HepG2 (cell line): ENCODE results near the gene CDK2. TPM values are rescaled to one million over a fixed set of nuclear protein-coding genes. Genes with fewer than 3 reads are reported as not detected.

Source experiments
- ASH2L ChIP-seq: fragments of 300-600, 200-600 bp; sonication (generic); IDR thresholded peaks from 2 replicates; pipeline ENCODE4 v1.7.0; 2017; ENCODE audit warnings: low read depth, mild to moderate bottlenecking, moderate library complexity, mixed read lengths, low read length; ENCODE audit not compliant: insufficient read length
- ATF4 ChIP-seq, 2 experiments: fragments of 450-650 bp in 1 of 2; sonication (generic) in 1 of 2; formaldehyde crosslinking; IDR thresholded peaks; 2 replicates each; pipeline versions ENCODE4 v1.5.0 to v1.8.0; 2020 to 2022; ENCODE audit warnings: mild to moderate bottlenecking in 1 of 2, missing genetic modification reagents in 1 of 2
- ATF7 ChIP-seq, 2 experiments: fragments of 450-650 bp in 1 of 2; sonication (generic) in 1 of 2; formaldehyde crosslinking in 1 of 2; IDR thresholded peaks; 2 replicates each; pipeline versions ENCODE4 v1.4.0 to v1.6.1; 2016 to 2020; ENCODE audit warnings: antibody characterized with exemption in 1 of 2, mild to moderate bottlenecking in 1 of 2, missing genetic modification reagents in 1 of 2
- CAMTA2 ChIP-seq: sonication (generic); formaldehyde crosslinking; IDR thresholded peaks from 2 replicates; pipeline ENCODE4 v1.4.0; 2020; ENCODE audit warnings: mild to moderate bottlenecking, missing genetic modification reagents, borderline replicate concordance
- CBX1 ChIP-seq: IDR thresholded peaks from one replicate; pipeline ENCODE4 v1.6.1; 2016; ENCODE audit warnings: antibody characterized with exemption, low read depth
- CEBPZ ChIP-seq: IDR thresholded peaks from 2 replicates; pipeline ENCODE4 v1.6.1; 2012; ENCODE audit warnings: low read length, improper control_type of control experiment
- CREBL2 ChIP-seq: sonication (generic); formaldehyde crosslinking; IDR thresholded peaks from 2 replicates; pipeline ENCODE4 v1.8.1; 2023; ENCODE audit warnings: missing genetic modification reagents, mild to moderate bottlenecking, borderline replicate concordance
- HNRNPK ChIP-seq: fragments of 200-400 bp; formaldehyde crosslinking; IDR thresholded peaks from 2 replicates; pipeline ENCODE4 v1.6.1; 2018; ENCODE audit warnings: low read length, low read depth, moderate library complexity, mild to moderate bottlenecking; ENCODE audit not compliant: poor library complexity, severe bottlenecking
- MED8 ChIP-seq: sonication (generic); formaldehyde crosslinking; IDR thresholded peaks from 2 replicates; pipeline ENCODE4 v1.8.1; 2023; ENCODE audit warnings: mild to moderate bottlenecking, missing genetic modification reagents; ENCODE audit not compliant: insufficient replicate concordance
- MTERF4 ChIP-seq: sonication (generic); formaldehyde crosslinking; IDR thresholded peaks from 2 replicates; pipeline ENCODE4 v1.8.0; 2023; ENCODE audit warnings: mild to moderate bottlenecking, missing genetic modification reagents
- NFYC ChIP-seq: IDR thresholded peaks from 2 replicates; pipeline ENCODE4 v1.6.1; 2016; ENCODE audit warnings: missing genetic modification reagents, missing compliant biosample characterization
- TCF7L2 ChIP-seq: IDR thresholded peaks from 2 replicates; pipeline ENCODE4 v1.6.1; 2011; ENCODE audit warnings: mild to moderate bottlenecking, low read depth, low read length, moderate library complexity
- TOE1 ChIP-seq: sonication (generic); formaldehyde crosslinking; IDR thresholded peaks from 2 replicates; pipeline ENCODE4 v1.4.0; 2020; ENCODE audit warnings: mild to moderate bottlenecking, missing genetic modification reagents
- ZBTB42 ChIP-seq: sonication (generic); formaldehyde crosslinking; IDR thresholded peaks from 2 replicates; pipeline ENCODE4 v1.5.0; 2020; ENCODE audit warnings: mild to moderate bottlenecking, missing genetic modification reagents
- ZBTB44 ChIP-seq: sonication (generic); formaldehyde crosslinking; IDR thresholded peaks from 2 replicates; pipeline ENCODE4 v1.4.0; 2020; ENCODE audit warnings: missing genetic modification reagents
- ZEB1 ChIP-seq: IDR thresholded peaks from 2 replicates; pipeline ENCODE4 v1.6.1; 2012; ENCODE audit warnings: mild to moderate bottlenecking, low read depth, inconsistent platforms; ENCODE audit not compliant: insufficient replicate concordance
- ZKSCAN5 ChIP-seq: sonication (generic); formaldehyde crosslinking; IDR thresholded peaks from 2 replicates; pipeline ENCODE4 v1.5.1; 2020; ENCODE audit warnings: mild to moderate bottlenecking, missing genetic modification reagents
- ZNF484 ChIP-seq: sonication (generic); formaldehyde crosslinking; IDR thresholded peaks from 2 replicates; pipeline ENCODE4 v1.5.1; 2020; ENCODE audit warnings: mild to moderate bottlenecking, low read depth, missing genetic modification reagents, borderline replicate concordance
- ZNF816 ChIP-seq: sonication (generic); formaldehyde crosslinking; IDR thresholded peaks from 2 replicates; pipeline ENCODE4 v1.8.0; 2022; ENCODE audit warnings: missing genetic modification reagents, mild to moderate bottlenecking, borderline replicate concordance
- ZNF878 ChIP-seq: sonication (generic); formaldehyde crosslinking; IDR thresholded peaks from 2 replicates; pipeline ENCODE4 v1.8.1; 2023; ENCODE audit warnings: mild to moderate bottlenecking, missing genetic modification reagents, moderate library complexity
- ZSCAN25 ChIP-seq: sonication (generic); formaldehyde crosslinking; IDR thresholded peaks from 2 replicates; pipeline ENCODE4 v1.8.0; 2022; ENCODE audit warnings: mild to moderate bottlenecking, missing genetic modification reagents
- polyA plus RNA-seq, 8 experiments: library from polyadenylated mRNA; depleted of rRNA in 3 of 8; stranded (reverse) in 7 of 8; unstranded in 1 of 8; fragments of >200 nt; fragmentation: Illumina TruSeq in 4 of 8; extraction: Trizol in 4 of 8; gene quantifications; 2 replicates each; pipeline versions ENCODE4 v1.2.1 to v1.2.3, GENCODE V29; 2011 to 2016; ENCODE audit warnings: low read depth in 4 of 8, missing spikeins in 1 of 8, mixed read lengths in 1 of 8; ENCODE audit not compliant: insufficient read depth in 1 of 8
- total RNA-seq, 5 experiments: library from RNA; depleted of rRNA; stranded (reverse); fragments of >200 nt; fragmentation: Illumina TruSeq; extraction: Trizol; gene quantifications; 2 replicates each; pipeline ENCODE4 v1.2.3, GENCODE V29; 2016; ENCODE audit warnings: low read depth in 1 of 5

CDK2 gene
- total and polyA plus RNA-seq, 2 of the 13 experiments (the other 11 are each of a cell fraction or from before 2014, with no cell fraction given), result 47.5 to 52.6 TPM

- 0 out of 2 replicates have a peak, but pooled peaks have one; percentile 39 for TF ChIP-seq ZBTB42 (CRISPR knock-in tag)
- no peak for TF ChIP-seq MED8 (CRISPR knock-in tag)
- no peak for TF ChIP-seq TCF7L2
- no peak for TF ChIP-seq CREBL2 (CRISPR knock-in tag)
- TF ChIP-seq ASH2L, result peak; percentile 77
- TF ChIP-seq ATF4 (CRISPR knock-in tag; IDR thresholded peaks at IDR 0.05), result no peak
- TF ChIP-seq CAMTA2 (CRISPR knock-in tag), result no peak
- no peak for TF ChIP-seq ZNF878 (CRISPR knock-in tag)
- TF ChIP-seq CBX1, result no peak
- no peak for TF ChIP-seq ATF7 (IDR thresholded peaks at IDR 0.05)
- TF ChIP-seq ATF7 (CRISPR knock-in tag; IDR thresholded peaks at IDR 0.05), result peak; percentile 60; the same call in 1 of the 2 replicates
- no peak for TF ChIP-seq ZKSCAN5 (CRISPR knock-in tag)
- TF ChIP-seq TOE1 (CRISPR knock-in tag), result 0 out of 2 replicates have a peak, but pooled peaks have one; percentile 31
- peak; percentile 80 for TF ChIP-seq NFYC (CRISPR knock-in tag)
- TF ChIP-seq ZSCAN25, result no peak; the same call in 1 of the 2 replicates
- TF ChIP-seq ZBTB44 (CRISPR knock-in tag), result no peak
- no peak for TF ChIP-seq MTERF4
- no peak for TF ChIP-seq ZEB1
- TF ChIP-seq CEBPZ, result no peak
- no peak for TF ChIP-seq HNRNPK
- TF ChIP-seq ZNF484 (CRISPR knock-in tag), result no peak
- no peak for TF ChIP-seq ZNF816 (CRISPR knock-in tag)
Observed at GRCh38 chr12:55966408-55967281, at the start of gene CDK2 (continued).
